Epithelial cell of esophagus (primary cell): Measurements from ENCODE around the gene ABCB9.
A peak's percentile ranks its signal among the peaks of the same experiment; 100 is the strongest.

Experiments used
- DNase-seq: peaks from one replicate; pipeline ENCODE4 v3.0.0; 2010; ENCODE audit warnings: low read depth
- H3K4me3 ChIP-seq: 2 replicates; pipeline ENCODE4 v1.5.1; 2011; ENCODE audit warnings: mild to moderate bottlenecking, low read length, control low read depth
- TF ChIP-seq, protein P1 (sequence below): IDR thresholded peaks from 2 replicates; pipeline ENCODE4 v1.5.1; 2011; ENCODE audit warnings: low read depth, mild to moderate bottlenecking, low read length, control low read depth, inconsistent platforms; ENCODE audit not compliant: insufficient read depth; ENCODE audit errors: missing control alignments

Gene ABCB9

DNA sequence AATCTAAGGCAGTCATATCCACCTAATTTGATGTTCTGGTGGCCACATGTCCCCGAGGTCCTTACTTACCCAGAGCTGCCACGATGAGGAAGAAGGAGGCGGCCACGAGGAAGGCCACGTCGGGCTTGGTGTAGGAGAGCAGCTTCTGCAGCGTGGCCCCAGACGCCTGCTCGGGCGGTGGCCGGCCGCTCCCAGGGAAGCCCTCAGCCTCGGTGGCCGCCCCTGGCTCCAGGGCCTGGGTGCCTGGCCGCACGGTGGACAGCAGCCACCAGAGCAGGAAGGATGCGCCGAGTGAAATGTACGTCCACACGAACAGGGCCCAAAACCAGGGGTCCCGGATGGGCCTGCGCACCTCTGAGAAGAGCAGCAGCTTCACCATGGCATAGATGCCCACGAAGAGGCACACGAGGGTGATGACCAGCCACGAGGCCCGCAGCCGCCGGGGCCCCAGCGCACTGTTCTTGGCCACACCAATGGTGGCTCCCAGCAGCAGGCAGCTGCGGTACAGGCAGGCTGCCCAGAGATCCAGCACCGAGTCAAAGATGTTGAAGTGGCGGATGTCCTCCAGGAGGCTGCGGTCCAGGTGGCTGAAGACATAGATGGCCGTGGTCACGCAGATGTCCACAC lies 6.6 kb downstream of the ABCB9 start:
- TF ChIP-seq, protein P1, sequence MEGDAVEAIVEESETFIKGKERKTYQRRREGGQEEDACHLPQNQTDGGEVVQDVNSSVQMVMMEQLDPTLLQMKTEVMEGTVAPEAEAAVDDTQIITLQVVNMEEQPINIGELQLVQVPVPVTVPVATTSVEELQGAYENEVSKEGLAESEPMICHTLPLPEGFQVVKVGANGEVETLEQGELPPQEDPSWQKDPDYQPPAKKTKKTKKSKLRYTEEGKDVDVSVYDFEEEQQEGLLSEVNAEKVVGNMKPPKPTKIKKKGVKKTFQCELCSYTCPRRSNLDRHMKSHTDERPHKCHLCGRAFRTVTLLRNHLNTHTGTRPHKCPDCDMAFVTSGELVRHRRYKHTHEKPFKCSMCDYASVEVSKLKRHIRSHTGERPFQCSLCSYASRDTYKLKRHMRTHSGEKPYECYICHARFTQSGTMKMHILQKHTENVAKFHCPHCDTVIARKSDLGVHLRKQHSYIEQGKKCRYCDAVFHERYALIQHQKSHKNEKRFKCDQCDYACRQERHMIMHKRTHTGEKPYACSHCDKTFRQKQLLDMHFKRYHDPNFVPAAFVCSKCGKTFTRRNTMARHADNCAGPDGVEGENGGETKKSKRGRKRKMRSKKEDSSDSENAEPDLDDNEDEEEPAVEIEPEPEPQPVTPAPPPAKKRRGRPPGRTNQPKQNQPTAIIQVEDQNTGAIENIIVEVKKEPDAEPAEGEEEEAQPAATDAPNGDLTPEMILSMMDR, result no peak

DNA sequence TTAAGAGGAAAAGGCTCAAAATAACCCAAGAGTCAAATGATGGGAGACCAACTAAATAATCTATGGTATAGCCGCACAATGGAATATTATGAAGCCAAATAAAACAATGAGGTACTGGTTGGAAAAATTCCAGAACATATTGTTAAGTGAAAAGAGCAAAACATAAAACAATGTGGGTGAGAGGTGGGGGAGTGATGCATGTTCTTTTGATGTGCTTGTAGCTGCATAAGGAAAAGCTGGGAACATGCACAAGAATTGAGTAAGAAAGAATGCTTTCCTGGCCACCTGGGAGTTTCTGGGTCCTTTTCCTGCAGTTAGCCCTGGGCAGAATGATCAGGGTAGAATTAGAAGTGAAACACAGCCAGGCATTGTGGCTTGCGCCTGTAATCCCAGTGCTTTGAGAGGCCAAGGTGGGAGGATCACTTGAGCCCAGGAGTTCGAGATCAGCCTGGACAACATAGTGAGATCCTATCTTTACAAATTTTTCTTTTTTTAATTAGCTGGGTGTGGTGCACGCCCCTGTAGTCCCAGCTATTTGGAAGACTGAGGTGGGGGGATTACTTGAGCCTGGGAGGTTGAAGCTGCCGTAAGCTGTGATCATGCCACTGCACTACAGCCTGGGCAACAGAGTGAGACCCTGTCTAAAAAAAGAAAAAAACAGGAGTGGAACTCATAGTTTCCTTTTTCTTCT lies 7.9 kb downstream of the ABCB9 start:
- no peak for DNase-seq
- TF ChIP-seq, protein P1, result no peak
- no peak overlapping the region for H3K4me3 ChIP-seq

More for the DNA sequence above, 6.6 kb downstream of the ABCB9 start:
- no peak for DNase-seq
- H3K4me3 ChIP-seq, result no peak overlapping the region

DNA sequence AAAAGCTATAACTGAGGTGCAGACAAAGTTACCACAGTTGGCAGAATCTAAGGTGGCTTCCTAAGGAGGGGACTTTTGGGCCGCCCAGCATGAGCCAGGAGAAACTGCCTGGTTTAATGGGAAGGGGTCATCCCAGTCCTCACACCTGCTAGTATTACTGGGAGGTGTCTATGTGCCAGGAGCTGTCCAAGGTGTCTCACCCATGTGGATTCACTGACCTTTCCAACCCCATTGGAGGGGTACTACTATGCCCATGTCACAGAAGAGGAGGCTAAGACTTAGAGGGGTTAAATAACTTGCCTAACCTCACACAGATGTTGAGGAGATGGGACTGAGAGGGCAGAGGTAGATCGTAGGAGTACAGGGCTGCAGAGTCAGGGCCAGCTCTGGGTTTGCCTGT lies 10.2 kb downstream of the ABCB9 start:
- DNase-seq, result no peak
- TF ChIP-seq, protein P1, result no peak

DNA sequence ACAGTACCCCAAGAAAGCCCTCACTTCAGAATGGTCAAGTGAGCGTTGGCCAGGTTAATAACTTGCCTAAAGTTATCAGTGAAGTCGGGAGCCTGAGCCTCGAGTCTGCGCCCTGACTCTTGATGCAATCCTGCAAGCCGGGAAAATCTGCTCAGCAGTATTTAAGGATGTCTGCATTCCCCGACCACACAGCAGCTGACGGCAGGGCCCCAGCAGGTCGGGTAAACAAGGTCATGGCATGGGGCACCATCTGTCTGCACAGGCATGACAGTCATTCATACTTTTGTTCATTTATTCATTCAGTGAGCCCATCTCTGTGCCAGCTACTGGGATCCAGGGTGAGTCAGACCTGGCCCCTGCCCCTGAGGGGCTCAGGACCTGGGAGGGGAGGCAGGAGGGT lies 11.1 kb downstream of the ABCB9 start:
- TF ChIP-seq, protein P1, result no peak
- DNase-seq, result no peak

More for the DNA sequence above, 10.2 kb downstream of the ABCB9 start:
- no peak overlapping the region for H3K4me3 ChIP-seq

DNA sequence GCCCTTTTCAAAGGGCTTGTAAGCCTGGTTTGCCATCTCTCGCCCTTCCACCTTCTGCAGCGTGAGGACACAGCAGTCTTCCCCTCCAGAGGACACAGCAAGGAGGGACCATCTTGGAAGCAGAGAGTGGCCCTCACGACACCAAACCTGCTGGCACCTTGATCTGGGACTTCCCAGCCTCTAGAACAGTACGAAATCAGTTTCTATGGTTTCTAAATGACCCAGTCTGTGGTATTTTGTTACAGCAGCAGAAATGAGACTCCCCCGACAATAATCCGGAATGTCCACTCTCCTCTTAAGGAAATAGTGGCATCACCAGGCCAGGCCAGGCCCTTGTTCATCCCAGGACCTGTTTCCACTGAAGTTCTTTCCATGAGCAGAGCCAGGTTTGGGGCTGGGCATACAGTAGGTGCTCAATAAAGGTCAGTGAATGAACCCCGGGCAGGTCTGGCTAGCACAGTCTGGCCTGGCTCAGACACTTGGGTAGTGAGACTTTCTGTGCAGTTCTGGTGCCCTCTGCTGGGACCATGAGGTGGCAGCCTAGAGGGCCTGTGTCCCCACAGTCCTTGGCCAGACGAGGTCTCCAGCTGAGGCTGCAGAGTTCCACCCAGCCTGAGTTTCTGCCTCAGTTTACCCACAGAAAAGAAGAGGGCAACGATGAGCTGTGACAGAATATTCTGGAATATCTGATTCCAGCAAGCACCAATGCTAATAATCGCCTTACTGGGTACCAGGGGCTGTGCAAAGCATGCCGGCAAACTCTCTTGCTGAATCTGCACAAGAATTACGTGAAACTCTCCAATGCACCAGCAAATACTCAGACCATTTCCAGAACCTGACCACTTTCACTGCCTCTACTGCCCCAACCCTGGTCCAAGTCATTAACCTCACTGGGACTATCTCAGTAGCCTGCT lies 14.0 kb downstream of the ABCB9 start:
- TF ChIP-seq, protein P1, result peak; percentile 93
- peak; percentile 79 for DNase-seq

More for the DNA sequence above, 11.1 kb downstream of the ABCB9 start:
- H3K4me3 ChIP-seq, result no peak overlapping the region

DNA sequence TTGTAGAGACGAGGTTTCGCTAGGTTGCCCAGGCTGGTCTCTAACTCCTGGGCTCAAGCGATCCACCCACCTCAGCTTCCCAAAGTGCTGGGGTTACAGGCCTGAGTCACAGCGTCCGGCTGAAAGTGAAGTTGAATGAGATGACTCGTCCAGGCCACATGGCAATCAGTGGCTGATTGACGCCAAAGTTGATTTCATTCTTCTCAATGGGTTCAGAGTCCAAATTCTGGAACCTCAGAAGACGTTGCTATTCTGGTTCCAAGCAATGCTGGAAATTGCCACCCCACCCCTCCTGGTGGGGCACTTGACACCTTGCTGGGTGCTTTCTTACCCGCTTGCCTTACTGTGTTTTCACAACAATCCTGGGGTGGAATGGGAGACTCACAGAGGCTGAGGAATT lies 14.9 kb downstream of the ABCB9 start:
- peak; percentile 73 for DNase-seq
- TF ChIP-seq, protein P1, result no peak
- H3K4me3 ChIP-seq, result no peak overlapping the region

More for the DNA sequence above, 14.0 kb downstream of the ABCB9 start:
- H3K4me3 ChIP-seq, result no peak overlapping the region
